GM11168 (cell line): ENCODE data around the gene PSD4.

Source experiments
- in situ Hi-C: fragments of 300-500 bp; cut with MboI; formaldehyde crosslinking; loops from one replicate; pipeline ENCODE4 v1.12.0; 2022; ENCODE audit warnings: low sequenced_read_pairs; ENCODE audit not compliant: unreplicated experiment

The PSD4 gene

DNA sequence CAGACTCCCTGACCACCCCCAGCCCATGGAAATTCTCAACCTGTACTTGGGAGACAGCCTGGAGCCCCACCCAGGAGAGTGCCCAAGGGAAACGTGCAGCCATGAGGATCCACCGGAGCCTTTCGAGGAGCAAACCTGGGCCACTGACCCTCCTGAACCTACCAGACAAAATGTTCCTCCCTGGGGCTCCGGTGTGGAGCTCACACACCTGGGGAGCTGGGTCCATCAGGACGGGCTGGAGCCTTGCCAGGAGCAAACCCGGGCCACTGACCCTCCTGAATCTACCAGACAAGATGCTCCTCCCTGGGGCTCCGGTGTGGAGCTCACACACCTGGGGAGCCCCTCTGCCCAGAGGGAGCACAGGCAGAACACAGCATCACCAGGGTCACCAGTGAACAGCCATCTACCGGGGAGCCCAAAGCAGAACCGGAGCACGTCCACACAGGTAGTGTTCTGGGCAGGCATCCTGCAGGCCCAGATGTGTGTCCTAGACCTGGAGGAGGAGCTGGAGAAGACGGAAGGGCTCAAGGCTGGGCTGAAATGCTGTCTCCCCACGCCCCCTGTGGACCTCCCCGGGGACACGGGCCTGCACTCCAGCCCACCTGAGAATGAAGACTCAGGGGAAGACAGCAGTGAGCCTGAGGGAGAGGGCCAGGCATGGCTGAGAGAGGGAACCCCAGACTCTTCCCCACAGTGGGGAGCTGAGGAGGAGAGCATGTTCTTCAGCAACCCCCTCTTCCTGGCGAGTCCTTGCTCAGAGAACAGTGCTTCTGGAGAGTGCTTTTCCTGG lies 8.9 kb downstream of the PSD4 start:
- in situ Hi-C loops = no loop called here

GRCh38 chr2:113183264-113183663 lies 9.5 kb downstream of the PSD4 start:
- in situ Hi-C loops = no loop called here

DNA sequence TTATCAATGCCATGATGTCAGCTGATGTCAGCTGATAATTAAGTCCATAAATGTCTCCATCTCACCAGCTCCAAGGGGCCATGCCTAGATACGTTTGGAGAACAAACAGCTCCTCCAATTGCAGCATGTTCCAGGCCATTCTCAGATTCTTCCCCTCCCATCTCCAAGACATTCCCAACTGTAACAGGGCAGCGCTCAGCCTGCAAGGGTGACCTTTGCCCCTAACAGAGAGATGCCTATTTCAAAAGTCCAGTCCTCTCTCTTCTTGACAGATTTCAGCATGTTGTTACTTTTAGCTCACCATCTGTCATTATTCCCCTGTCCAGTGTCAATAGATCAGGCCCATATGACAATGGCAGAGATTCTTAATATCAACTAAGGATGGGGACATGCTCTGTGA lies 9.9 kb downstream of the PSD4 start:
- in situ Hi-C loops = no loop called here

- in situ Hi-C loops = no loop called here
Measured at GRCh38 chr2:113184531-113185230, 10.9 kb downstream of the PSD4 start.

GRCh38 chr2:113185664-113186432 lies 12.1 kb downstream of the PSD4 start:
- in situ Hi-C loops = no loop called here

GRCh38 chr2:113186433-113186796 lies 12.6 kb downstream of the PSD4 start:
- in situ Hi-C loops = no loop called here

GRCh38 chr2:113187771-113188170 lies 14.0 kb downstream of the PSD4 start:
- in situ Hi-C loops = no loop called here

DNA sequence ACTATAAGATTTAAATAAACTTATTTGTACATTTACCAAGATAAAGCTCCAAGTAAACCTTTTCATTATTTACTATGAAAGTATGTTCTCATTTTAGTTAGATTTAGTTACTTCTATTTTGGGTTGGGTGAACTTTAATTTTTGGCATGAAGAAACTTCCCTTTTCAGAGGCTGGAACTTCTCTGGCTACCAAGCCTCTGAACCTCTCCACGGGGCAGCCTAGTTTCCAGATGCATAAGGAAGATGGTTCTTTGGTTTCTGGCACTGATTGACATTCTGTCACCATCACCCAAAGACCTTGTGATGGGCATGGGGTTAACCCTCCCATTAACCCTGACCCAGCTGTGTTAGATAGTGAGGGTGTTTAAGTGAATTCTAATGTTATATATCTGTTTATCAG lies 17.1 kb downstream of the PSD4 start:
- in situ Hi-C loops = no loop called here

DNA sequence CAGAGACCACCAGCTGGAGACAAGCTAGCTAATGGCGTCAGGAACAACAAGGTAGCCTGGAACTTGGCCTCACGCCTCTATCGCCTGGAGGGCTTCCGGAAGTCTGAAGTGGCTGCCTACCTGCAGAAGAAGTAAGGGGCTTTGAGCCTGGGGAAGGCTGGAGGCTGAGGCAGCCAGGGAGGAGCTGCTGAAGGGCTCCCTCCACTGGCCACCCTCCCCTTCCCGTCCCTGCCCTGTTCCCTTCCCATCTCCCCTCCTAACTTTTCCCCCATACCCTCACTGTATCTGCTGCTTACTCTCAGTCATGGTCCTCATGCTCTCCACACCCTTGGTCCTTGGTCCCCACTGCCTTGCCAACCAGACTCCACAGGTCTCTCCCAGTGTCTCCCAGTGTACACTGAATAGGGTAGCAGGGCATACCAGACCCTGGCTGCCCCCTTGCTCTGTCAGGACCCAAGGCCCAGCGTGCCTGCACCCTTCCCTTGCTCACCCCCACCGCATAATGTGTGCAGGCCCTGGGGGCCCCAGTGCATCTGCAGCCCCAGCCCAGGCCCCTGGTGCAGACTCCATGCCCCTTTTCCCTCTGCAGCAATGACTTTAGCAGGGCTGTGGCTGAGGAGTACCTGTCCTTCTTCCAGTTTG lies 18.8 kb downstream of the PSD4 start:
- in situ Hi-C loops = no loop called here

DNA sequence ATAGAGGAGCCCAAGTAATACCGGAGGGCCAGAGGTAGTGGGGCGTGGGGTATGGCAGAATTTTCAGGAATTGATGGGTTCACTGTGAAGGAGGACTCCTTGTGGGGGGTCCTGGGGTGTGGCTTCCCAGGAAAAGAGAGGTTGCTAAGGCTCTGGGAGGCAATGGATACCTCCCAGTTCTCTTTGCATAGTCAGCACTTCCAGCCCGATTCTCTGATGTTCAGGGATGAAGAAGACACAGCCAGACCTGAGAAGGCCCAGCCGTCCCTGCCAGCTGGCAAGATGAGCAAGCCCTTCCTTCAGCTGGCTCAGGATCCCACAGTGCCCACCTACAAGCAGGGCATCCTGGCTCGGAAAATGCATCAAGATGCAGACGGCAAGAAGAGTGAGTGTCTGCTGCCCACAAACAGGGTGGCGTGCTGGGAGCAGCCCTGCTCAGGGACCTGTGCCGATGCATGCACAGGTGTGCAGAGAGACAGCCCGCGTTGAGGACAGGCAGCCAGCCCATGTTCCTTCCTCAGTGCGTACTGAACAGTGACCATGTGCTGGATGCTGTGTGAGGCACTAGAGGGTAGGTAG lies 22.2 kb downstream of the PSD4 start:
- in situ Hi-C loops = no loop called here

GRCh38 chr2:113196839-113197238 lies 23.1 kb downstream of the PSD4 start:
- in situ Hi-C loops = no loop called here

DNA sequence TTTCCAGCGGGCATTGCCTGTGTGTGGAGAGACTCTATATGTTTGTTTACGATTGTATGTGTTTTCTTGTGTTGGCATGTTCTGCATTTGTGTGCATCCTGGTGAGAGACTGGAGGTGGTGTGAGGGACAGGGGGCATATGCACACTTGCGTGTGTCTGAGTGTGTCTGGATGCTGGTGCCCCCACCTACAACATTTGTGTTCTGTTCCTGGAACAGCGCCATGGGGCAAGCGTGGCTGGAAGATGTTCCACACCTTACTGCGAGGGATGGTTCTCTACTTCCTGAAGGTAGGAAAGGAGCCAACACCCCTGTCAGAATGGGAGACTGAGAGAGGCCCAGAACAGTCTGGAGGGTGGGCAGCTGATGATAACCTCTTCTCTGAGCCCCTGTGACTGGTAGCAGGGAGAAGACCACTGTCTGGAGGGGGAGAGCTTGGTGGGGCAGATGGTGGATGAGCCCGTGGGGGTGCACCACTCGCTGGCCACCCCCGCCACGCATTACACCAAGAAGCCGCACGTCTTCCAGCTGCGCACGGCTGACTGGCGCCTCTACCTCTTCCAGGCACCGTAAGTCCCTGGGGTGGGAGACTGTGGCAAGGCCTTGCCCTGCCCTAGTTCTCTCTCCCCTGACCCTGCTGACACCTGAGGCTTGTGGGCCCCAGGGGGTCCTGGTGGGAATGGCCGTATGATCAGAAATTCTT lies 23.7 kb downstream of the PSD4 start:
- in situ Hi-C loops = no loop called here

- in situ Hi-C loops = no loop called here
Measured at GRCh38 chr2:113198048-113198789, 24.4 kb downstream of the PSD4 start.

- in situ Hi-C loops = no loop called here
Measured at GRCh38 chr2:113198790-113199612, 25.2 kb downstream of the PSD4 start.

DNA sequence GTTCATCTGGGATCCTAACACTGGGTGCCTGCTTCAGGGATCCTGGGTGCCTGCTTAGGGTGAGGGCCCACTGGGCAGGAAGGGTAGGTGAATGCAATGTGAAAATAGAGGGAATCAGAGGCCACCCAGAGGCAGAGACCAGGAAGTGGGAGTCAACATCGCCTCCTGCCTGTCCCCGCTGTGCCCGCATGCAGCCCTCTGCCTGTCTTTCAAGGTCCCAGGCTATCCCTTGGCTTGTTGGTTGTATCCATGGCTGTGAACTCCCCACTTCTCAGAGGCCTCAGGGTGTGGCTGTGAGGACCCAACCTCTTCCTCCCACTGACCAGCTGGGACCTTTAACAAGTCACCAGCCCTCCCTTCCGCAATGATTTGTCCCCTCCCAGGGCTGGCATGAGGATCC lies 26.5 kb downstream of the PSD4 start:
- in situ Hi-C loops = no loop called here

- in situ Hi-C loops = no loop called here
Measured at GRCh38 chr2:113200736-113201490, 27.1 kb downstream of the PSD4 start.

DNA sequence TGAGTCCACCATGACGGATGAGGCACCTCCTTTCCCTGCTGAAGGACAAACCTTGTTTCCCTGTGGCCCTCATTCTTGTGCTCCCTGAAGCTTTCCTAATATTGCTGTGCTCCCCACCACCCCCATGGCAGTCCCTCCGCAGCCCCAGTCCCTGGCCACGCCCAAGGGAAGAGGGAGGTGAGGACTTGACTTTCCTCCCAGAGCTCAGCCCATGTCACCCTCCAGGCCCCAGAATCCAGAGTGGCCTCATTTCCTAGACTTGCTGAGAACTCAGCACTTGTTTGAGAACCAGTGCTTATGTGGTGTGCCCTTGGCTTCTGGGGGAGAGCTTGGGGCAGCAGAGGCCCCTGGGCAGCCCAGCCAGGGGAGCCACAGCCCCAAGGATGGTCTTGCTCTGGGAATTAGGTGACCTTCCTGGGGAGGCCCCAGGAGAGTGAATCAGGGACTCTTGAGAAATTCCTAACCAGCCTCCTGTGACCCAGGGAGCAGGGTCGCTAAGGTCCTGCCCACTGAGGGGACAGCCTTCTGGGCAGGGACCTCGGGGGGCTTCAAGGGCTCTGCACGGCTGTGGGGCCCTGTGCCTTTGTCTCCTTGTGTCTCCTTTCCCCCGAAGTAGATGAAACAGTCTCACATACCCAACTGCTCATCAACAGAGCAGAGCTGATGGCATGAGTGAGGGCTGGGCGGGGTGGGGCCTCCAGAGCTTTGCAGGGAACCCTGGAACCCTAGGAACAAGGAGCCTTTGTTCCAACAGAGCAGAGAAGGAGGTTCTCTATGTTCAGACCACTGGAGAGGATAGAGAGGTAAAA lies 27.9 kb downstream of the PSD4 start:
- in situ Hi-C loops = no loop called here
